HG03558 (cell line): ENCODE data around the gene MYO19.
A peak's percentile ranks its signal among the peaks of the same experiment; 100 is the strongest.
"Not testable (repeated sequence)": the region's sequence is repeated elsewhere in the genome, so short reads cannot be mapped to it uniquely, and the experiment has no call there.

Experiments
- ATAC-seq: cut with Tn5 transposase; IDR thresholded peaks from one replicate; pipeline ENCODE4 v1.9.1; 2021; ENCODE audit warnings: moderate number of reproducible peaks; ENCODE audit not compliant: unreplicated experiment; ENCODE audit errors: extremely low read depth

Gene MYO19

DNA sequence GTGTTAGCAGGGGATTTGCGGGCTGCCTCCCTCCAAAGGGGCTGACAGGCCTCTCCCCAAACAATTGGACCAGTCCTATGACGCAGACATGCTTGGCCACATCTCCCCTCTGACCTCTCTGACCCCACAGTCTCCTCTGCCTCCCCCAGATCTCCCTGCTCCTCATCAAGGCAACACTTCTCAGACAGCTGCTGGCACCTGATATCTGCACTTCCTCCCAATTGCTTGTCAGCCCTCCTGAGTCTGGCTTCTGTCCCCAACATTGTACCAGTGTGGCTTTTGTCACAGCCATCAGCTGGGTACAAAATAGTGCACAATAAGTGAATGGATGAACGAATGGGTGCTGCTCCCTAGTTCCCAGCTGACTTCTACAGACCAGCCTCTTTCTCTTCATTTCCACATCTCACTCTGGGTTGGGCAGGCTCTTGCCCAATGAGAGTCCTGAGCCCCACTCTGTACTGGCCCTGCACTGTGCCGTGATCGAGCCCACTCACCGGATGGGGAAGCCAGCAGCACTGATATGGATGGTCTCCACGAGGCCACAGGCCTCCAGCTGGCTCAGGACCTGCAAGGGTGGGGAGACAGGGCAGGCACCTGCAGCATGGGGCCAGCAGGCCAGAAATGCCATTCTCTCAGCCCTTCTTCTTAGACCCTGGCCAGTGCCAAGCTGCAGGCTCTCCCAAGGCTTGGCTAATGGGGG is 31.1 kb downstream of the MYO19 start:
- no peak for ATAC-seq

DNA sequence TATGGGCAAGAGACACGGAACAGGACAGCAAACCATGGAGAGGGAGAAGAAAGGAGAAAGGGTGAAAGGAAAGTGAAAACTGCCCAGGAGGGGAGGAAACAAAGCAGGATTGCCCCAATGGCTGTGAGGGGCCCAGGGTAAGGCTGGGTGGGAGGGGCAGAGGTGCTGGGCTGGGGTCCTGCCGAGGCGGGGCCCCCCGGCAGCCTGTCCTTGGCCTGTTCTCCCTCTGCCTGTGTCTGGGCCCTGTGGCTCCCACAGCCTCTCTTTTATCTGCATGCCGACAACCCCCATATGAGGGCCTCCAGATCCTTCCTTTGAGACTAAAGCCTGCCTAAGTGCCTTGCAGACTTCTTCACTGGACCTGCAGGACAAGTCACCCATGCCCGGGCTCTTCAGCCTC is 32.7 kb downstream of the MYO19 start:
- no peak for ATAC-seq

DNA sequence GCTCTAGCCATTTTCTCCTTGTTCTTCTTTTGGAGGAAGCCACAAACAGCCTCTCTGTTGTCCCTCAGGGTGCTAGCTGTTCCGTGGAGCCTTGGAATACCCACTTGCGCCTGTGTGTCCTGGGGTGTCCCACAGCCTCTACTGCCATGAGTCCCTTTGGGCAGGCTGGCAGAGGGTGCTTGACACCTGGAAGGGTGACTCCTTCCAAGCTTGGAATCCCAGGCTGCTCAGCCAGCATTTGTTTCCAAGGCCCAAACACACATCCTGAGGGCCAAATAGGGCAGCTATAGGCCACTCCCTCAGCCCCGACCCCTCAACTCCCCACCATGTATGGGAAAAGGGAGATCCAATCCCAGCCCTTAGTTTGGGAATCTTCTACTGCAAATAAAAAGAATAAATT is 33.3 kb downstream of the MYO19 start:
- ATAC-seq = no peak

DNA sequence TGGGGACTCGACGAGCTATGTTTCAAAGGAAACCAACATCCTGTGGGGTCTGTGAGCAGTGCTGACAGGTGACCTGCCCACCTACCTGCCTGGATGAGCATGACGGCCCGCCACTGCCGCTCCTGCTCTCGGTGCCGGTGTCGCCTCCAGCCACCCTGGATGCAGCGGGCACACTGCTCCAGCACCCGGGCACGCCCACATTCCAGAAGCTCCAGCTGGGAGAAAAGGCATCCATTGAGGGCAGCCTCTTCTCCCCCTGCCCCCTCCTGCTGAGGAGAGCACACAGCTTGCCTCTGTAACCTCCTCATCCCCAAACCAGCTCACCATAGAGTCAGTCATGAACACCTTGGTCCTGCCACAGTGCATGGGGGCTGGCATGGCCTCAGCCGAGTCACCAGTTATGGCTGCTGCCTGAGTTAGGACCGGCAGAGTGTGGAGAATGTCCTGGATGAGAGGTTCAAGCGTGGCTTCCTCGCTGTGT is 33.9 kb downstream of the MYO19 start:
- no peak for ATAC-seq

DNA sequence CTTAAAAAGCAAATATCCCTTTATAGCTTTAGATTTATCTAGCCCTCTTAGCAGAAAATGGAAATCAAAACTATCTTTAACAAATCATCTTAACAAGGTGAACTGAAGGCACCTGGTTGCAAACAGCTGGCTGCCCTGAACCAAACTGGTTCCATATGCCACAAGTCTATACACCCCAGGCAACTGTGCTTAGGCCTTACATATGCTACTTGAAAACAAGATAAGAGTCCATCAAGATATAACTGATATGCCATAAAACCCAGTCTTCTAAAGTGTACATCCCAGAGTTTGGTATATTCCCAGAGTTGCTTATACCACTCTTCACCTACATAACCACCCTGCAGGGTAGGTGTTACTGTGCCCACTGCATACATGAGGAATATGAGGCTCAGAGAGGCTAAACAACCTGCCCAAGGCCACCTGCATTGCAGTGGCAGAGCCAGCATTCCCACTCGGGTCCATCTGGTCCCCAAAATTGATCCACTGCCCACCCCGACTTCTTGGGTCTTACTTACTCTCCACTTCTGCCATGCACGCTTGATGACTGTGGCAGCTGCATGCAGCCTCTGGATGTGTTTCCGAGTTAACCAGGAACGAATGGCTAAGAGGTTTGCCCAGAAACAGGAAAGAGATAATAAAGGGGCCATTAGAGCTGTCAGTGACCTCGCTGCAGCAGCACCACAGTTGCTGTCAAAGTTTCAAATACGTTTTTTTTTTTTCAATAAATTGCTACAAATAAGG is 35.9 kb downstream of the MYO19 start:
- no peak for ATAC-seq

DNA sequence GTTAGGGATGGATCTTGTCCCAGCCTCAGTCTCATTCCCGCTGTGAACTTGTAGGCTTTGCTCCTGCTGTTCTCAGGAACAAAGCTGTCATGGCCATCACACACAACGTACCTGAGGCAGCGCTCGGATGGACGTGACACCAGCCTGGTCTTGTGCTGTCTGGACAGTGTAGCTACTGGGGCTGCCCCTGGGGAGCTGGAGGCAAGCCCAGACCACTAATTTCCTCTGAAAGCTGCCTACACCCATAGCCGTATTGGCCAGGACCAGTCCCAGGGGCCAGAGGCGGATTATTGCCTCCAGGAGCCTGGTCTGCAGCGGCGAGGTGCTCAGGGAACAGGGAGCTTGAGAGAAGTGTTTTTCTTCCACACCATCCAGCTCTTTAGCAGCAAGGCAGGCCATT is 36.5 kb downstream of the MYO19 start:
- no peak for ATAC-seq

DNA sequence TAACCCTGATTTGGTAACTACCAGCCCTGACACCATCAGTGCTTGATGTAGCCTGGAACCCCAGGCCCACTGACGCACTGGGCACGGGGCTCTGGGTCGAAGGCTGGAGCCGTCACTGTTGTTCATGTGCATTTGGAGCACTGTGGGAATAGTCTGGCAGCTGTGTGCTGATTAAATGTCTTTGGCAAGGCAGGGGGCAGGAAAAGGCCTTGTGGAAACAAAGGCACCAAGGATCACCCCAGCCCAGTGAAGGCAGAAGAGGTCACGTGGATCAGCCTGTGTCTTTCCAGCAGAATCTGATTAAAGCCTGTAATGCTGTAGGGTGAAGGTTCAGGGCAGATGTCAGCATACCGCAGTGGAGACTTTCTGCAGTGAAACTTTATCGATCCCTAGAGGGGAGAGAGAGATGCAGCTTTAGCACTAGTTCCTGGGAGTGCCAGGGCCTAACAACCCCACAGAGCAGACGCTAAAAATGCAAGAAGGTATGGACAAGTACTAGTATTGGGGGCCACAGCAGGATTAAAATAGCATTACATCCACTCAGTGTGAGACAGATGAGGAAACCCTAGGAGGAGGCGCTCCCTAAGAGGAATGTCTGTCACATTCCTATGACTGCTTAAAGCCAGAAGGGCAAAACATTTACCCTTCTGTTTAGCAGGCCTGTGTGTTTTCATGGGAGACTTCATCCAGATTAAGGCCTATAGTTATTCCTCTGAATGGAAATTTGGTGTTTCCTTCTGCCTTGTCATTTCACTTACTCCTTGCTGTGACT is 38.5 kb downstream of the MYO19 start:
- ATAC-seq = no peak

DNA sequence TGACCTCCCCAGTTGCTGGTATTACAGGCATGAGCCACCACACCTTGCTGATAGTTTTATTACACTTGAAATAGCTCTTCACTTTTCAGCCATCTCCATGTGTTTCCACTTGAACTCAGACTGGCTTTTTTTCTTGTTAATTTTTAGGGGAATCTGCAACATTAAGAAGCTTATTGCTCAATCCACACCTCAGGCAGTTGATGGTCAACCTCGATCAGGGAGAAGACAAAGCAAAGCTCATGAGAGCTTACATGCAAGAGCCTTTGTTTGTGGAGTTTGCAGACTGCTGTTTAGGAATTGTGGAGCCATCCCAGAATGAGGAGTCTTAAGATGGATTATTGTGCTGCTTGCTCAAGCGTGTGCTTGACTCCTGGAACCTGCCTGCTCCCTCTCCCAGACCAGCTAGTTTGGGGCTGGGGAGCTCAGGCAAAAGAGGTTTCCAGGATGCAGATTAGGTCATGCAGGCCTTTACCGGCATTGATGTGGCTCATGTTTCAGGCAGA is 39.5 kb downstream of the MYO19 start:
- no peak for ATAC-seq

DNA sequence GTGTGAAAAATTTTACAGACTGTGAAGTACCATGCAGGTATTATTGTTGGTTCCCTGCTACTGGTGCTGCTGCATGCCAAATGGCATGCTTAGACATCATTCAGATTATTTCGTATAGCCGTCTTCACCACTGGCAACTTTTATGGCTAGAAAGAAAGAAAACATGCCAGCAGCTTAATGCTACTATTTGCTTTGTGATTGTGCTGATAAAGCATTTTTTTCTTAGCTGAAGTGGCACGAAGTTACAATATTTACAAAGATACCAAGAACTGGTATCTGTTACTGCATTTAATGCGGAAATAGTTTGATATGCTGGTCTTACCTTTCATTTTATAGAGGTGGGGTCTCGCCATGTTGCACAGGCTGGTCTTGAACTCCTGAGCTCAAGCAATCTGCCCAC is 40.0 kb downstream of the MYO19 start:
- ATAC-seq = no peak

DNA sequence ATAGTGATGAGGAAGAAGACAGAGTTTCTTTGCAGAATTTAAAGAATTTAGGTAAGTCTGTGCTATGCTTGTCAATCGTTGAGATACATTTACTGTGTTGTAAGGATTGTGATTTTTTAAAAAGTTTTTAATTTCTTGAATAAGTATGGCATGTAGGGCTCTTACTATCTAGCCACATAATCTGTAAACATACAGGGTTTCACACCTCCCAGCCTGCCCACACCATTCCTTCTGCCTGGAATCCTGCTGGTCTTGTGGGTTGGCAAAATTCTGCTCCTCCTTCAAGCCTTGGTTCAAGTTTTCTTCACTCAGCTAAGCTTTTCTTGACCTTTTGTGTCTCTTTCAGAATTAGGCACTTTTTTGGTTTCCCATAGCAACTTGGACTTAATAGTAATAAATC is 40.7 kb downstream of the MYO19 start:
- ATAC-seq = no peak

DNA sequence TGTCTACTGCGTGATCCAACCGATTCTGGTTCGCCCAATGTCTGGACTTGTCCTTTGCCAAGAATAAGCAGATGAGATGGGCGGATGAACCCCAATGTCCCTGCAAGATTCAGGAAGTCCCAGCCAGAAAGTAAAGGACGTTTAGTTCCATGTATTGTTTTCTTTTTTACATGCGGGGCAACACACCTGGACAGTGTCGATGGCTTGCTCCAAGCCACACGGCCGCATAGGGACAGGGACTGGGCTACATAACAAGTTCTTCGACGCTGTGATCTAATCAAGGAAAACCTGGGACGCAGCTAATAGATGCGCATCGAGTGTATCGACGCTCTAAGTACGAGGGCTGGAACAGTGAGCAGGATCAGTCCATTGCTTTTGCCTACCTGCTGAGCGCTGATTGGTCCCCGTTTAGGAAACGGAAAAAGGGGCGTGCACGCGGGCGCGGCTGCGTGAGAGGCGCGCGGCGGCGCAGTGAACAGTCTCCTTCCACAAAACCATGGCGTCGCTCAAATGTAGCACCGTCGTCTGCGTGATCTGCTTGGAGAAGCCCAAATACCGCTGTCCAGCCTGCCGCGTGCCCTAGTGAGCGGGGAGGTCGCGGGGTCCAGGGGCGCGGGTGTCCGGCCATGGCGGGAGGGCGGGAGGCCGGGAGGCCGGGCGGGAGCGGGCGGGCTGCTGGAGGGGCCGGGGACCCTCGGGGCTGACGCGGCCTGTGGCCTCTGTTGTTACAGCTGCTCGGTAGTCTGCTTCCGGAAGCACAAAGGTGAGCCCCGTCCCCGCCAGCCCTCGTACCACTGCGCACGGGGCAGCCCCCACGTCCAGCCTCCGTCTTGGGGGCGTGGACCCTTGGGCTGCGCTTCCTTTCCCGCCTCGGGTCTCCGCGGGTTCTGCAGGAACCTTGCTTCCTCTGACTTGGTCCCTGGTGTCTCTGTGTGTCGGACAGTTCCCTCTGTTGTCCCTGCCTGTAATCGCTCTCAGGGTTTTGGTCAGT is 48.2 kb downstream of the MYO19 start, which contains the start of gene ZNHIT3:
Gene ZNHIT3 (plus strand): TSS at position 478 of the 991 bp plus-strand sequence. CDS start 19 bp downstream, at position 497.
- peak; percentile 76 for ATAC-seq

DNA sequence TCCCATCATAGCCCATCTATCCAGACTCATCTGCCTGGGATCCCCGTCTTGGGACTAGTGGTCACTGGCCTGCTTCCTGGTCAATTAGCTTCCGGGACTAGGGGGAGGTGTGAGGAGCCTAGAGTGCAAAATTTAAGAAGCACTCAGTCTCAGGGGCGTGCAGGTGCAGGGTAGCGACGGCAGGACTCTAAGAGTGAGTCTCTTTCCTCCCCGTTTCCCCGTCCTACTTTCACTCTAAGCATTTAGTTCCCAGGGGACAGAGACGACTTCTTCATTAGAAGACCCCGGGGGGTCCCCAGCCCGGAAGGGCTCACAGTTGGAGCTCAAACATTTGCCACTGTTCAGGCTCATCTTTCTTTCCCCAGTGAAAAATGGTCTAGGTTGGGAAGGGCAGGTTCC is 48.9 kb downstream of the MYO19 start:
- no peak for ATAC-seq

DNA sequence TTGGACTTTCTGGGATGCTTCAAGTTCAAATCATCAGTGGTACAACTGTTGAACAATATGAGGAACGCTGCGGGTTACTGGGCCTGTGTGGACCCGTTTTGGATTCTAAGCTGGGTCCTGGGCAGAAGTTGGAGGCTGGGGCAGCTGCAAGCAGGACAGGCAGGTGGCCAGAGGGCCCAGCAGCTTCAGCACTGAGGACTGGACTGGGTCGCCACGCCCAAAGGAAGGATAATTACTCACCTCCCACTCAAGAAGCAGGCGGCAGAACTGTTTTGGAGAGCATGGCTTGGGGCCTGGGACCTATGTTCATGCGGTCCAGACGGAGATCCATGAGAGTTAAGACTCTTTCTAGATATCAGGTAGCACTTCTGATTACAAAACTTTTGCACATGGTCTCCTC is 49.6 kb downstream of the MYO19 start:
- ATAC-seq = no peak

DNA sequence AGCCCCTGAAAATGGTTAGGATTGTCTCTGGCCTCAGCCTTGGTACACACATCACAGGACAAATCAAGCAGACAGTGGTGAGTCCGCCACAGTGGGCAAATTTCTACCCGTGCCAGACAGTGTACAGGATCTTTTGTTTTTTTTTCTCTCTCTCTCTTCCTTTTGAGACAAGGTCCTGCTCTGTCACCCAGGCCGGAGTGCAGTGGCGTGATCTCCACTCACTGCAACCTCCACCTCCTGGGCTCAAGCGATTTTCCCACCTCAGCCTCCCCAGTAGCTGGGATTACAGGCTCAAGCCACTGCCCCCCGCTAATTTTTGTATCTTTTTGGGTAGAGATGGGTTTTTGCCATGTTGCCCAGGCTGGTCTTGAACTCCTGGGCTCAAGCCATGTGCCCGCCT is 50.6 kb downstream of the MYO19 start:
- ATAC-seq = not testable (repeated sequence)

DNA sequence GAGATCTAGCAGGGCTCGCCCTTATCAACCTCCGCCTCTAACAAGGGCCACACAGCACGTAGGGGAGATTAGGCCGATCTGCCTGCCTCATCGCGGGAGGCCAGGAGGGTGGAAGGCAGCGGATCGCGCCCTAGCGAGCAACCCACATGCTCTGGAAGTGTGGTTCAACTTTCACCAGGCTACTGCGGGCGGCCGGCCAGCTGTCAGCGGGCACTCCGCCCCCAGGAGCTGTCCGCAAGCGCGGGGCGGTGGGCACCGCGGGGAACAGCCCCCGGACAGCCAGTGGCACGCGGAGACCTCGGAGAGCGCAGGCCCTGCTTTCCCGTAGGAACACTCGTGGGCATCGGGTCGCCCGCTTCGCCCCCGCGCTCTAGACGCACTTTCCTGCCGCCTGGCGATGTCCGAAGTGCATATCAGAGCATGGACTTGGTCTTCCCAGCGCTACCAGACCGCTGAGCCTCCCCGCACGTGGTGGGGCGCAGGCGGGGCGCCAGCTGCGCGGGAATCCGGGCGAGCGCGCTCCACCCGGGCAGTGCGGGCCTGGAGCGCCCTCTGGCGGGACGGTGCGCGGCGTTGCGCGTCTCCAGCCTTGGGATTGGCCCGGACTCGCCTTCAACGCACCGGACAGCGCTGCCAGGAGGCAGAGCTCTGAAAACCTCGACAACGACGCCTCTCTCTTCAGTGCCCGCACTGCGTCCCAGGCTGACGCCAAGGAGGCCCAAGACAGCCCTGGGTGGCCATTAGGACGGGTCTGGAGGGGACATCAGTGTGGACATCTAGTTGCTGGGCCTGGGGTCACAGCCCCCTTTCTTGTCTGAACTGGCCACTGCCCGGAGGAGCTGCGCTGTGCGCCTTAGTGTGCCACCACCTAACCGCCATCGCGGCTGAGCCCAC is 51.8 kb downstream of the MYO19 start:
- ATAC-seq = no peak

DNA sequence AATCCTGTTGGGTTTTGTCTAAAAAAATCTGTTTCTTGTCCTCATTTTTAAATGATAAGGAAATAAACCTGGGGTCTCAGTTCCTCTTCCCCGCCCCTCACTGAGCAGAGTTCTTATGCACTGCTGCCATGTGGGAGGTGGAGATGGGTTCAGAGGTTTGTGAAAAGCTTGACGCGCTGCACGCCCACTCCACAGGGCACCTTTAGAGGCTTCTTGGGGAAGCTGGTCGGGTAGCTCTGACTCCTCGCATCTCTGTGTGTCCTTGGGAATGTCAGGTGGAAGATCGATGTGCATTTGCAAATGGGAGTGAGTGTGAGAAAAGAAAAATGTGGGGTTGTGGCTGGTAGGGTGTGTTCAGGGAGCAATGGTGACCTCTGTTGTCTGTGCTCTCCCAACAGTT is 52.8 kb downstream of the MYO19 start:
- ATAC-seq = no peak

DNA sequence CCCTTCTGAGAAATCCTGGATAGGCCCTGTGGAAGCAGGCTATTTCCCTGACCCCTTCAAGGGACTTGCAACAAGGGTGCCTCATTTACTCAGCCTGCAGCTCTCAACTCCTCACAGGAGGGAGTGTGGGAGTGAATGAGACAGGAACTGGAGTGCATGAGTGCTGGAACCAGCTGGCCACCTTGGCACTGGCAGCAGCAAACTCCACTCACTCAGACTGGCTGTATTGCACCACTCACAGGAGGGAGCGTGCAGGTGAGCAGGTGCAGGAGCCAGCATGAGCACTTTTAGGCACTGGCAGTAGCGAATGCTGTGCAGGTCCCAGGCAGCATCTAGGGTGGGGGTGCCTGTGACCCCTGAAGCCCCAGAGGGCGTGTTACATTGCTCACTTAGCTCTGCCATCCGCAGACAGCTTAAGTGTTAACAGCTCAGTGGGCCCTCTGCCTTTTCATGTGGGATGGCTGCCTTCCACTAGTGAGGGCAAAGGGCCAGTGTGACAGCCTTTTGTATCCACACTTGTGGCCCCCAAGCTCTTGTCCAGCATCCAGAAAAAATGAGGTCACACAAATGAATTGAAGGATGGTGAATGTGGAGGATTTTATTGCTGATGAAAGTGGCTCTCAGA is 59.2 kb downstream of the MYO19 start:
- ATAC-seq = no peak

DNA sequence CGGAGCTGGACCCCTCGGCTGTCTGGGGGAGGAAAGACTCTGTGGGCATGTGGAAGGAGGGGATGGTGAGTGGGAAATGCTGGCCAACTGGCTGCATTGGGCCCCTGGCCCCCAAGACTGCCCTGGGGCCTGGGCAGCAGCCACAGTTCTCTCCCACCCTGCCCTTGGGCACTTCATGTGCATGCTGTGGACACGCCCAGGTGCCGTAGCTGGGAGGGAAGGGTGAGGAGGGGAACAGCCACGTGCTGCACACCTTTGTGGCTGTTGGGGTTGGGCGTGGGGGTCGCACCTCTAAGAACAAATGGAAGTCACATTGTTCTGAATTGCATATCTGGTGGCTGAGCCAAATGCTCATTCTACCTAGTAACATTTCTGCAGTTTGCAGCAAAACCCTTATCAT is 60.1 kb downstream of the MYO19 start:
- ATAC-seq = no peak
